ENCODE results near the gene CEP70. TPM values are rescaled to one million over a fixed set of nuclear protein-coding genes. Genes with fewer than 3 reads are reported as not detected.
"Not testable (repeated sequence)": the region's sequence is repeated elsewhere in the genome, so short reads cannot be mapped to it uniquely, and the experiment has no call there.

The CEP70 gene
- total RNA-seq, 4 donors from 2014 or later, result 25.5 to 54.4 (median 39.0) TPM

DNA sequence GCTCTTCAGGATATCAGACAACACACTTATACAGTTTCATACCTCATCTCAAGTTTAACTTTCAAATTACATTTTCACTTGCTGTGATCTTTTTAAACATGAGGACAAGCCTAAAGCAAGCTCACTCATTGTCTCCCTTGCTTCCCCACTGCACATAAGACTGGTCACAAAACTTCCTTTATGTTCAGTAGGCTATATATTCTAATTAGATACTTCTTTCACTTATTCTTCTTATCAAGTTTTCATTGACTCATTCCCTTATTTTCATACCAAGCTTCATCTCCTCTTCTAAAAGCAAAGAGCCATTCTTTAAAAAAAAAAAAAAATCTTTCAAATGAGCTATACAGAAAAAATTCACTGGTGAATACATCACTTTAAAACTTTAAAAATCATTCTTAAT, 97.0 kb downstream of the CEP70 start:
- TF ChIP-seq POLR2A (IDR thresholded peaks at IDR 0.05; ENCODE audit: low read depth) (no peak), POLR2AphosphoS5 (IDR thresholded peaks at IDR 0.05) (no peak), EP300 (IDR thresholded peaks at IDR 0.05) (no peak)
- TF ChIP-seq, protein P1, sequence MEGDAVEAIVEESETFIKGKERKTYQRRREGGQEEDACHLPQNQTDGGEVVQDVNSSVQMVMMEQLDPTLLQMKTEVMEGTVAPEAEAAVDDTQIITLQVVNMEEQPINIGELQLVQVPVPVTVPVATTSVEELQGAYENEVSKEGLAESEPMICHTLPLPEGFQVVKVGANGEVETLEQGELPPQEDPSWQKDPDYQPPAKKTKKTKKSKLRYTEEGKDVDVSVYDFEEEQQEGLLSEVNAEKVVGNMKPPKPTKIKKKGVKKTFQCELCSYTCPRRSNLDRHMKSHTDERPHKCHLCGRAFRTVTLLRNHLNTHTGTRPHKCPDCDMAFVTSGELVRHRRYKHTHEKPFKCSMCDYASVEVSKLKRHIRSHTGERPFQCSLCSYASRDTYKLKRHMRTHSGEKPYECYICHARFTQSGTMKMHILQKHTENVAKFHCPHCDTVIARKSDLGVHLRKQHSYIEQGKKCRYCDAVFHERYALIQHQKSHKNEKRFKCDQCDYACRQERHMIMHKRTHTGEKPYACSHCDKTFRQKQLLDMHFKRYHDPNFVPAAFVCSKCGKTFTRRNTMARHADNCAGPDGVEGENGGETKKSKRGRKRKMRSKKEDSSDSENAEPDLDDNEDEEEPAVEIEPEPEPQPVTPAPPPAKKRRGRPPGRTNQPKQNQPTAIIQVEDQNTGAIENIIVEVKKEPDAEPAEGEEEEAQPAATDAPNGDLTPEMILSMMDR (IDR thresholded peaks at IDR 0.05), result no peak
- intact Hi-C loops (cut with DNase I), result no loop called here
- Histone ChIP-seq H3K4me3 (no peak overlapping the region), H3K9me3 (no peaks in the 10 kb centered on the region), H3K27me3 (no peaks in the 10 kb centered on the region), H3K27ac (replicated peaks in 1 of 4) (no peak overlapping the region), H3K4me1 (peaks cover 0 to 5% (median 0%) of the 10 kb centered on the region in 4 donors), H3K36me3 (peaks cover 0 to 39% (median 25%) of the 10 kb centered on the region in 4 donors)
- DNase-seq (ENCODE audit: extremely low spot score), result no peak

DNA sequence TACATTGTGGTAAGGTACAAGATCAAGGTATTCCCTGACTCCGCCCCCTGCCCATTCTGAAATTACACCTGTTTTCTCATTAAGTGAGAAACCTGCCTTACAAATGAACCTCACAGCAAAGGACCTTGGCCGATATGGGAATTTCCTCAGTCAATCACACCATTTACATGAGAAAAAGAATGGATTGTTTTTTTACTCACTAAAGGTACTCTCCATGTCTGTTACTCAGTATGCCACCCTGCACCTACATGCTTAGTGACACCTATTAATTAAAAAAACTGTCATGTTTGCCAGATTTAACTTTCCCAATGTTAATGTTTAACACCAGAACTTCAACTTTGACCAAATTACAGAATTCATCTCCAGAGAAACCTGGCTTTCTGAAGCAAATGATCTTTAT, 97.6 kb downstream of the CEP70 start:
- TF ChIP-seq POLR2A (IDR thresholded peaks at IDR 0.05; ENCODE audit: low read depth) (no peak), POLR2AphosphoS5 (IDR thresholded peaks at IDR 0.05) (no peak), EP300 (IDR thresholded peaks at IDR 0.05) (no peak)
- TF ChIP-seq, protein P1 (IDR thresholded peaks at IDR 0.05), result no peak
- DNase-seq (ENCODE audit: extremely low spot score), result no peak
- H3K27ac ChIP-seq (replicated peaks in 1 of 4), result no peak overlapping the region
- 90% methylated on average over 2 of the region's 2 CpGs for WGBS
- peaks cover 0 to 5% (median 0%) of the 10 kb centered on the region in 4 donors for H3K4me1 ChIP-seq
- intact Hi-C loops (cut with DNase I), result no loop called here
- H3K4me3 ChIP-seq, result no peak overlapping the region
- H3K9me3 ChIP-seq, result no peaks in the 10 kb centered on the region
- H3K36me3 ChIP-seq, result peaks cover 0 to 44% (median 25%) of the 10 kb centered on the region in 4 donors
- H3K27me3 ChIP-seq, result no peaks in the 10 kb centered on the region

DNA sequence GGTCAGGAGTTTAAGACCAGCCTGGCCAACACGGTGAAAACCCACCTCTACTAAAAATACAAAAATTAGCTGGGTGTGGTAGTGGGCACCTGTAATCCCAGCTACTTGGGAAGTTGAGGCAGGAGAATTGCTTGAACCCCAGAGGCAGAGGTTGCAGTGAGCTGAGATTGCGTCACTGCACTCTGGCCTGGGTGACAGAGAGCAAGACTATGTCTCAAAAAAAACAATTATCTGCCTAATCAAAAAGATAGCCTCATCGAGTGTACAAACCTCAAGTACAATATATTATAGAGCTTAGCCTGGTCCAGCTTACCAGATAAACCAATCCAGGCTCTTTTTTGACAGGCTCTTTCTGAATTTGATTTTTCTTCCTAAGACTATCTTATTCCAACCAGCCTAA, 98.4 kb downstream of the CEP70 start:
- 97% methylated on average over 3 of the region's 3 CpGs for WGBS
- H3K4me1 ChIP-seq; DNase-seq (ENCODE audit: extremely low spot score); H3K4me3 ChIP-seq; intact Hi-C loops (cut with DNase I); H3K27me3 ChIP-seq; H3K9me3 ChIP-seq; H3K27ac ChIP-seq (replicated peaks in 1 of 4): not testable (repeated sequence)
- peaks cover 0 to 44% (median 25%) of the 10 kb centered on the region in 4 donors for H3K36me3 ChIP-seq

DNA sequence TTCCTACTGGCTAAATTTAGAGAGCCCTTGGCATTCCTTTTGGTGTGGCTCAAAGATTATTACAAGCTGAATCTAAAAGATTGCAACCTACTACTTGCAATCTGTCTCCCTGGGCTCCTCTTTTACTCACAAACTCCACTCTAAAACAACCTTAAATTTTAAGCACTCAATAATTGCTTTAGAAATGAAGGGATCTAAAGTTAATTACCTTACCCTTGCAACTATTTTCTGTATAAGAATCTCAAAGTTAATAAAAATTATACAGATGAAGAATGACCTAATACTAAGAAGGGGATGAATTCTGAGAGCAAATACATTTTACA, 99.5 kb downstream of the CEP70 start:
- TF ChIP-seq, protein P1 (IDR thresholded peaks at IDR 0.05), result no peak
- TF ChIP-seq POLR2AphosphoS5 (IDR thresholded peaks at IDR 0.05) (no peak), POLR2A (IDR thresholded peaks at IDR 0.05; ENCODE audit: low read depth) (no peak), EP300 (IDR thresholded peaks at IDR 0.05) (no peak)
- peaks cover 0 to 1% (median 0%) of the 10 kb centered on the region in 4 donors for H3K9me3 ChIP-seq
- H3K4me3 ChIP-seq, result no peak overlapping the region
- H3K36me3 ChIP-seq, result peaks cover 0 to 35% (median 19%) of the 10 kb centered on the region in 4 donors
- peaks cover 0 to 5% (median 0%) of the 10 kb centered on the region in 4 donors for H3K4me1 ChIP-seq
- H3K27me3 ChIP-seq, result no peaks in the 10 kb centered on the region
- no peak for DNase-seq (ENCODE audit: extremely low spot score)
- no peak overlapping the region for H3K27ac ChIP-seq (replicated peaks in 1 of 4)
- intact Hi-C loops (cut with DNase I), result no loop called here

DNA sequence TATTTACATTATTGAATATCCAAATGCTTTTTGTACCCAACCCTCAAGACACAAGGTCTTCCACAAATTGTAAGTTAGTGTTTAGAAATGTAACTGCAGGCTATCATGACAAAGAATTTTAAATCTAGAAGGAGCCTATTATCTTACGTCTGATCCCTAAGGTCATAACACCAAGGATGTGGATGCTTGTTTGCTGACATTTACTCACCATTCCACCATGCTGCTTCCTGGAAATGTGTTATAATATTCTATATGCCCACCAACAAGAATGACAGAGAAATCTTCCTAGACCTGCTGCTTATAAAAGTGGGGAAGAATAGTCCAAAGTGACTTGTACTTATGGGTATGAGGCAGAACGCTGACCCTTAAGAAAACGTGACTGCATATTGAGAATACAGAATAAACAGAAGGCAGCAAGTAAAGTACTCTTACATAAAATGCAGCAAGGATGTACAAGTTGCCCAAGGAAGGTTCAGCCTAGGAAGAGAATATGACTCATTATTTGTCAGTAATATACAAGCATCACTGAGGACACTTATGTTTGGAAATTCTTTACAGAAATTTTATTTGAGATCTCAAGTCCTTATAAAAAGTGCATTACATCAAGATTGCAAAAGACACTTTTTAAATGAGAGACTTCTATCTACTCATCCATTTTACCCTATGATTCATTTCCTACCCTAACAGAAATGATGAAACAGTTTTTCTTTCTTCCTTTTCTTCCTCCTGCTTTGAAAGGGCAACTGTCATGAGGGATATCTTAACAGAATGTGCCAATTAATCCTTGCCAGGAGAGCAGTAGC, 100.1 kb downstream of the CEP70 start:
- H3K36me3 ChIP-seq, result peaks cover 0 to 30% (median 17%) of the 10 kb centered on the region in 4 donors
- 78% methylated on average over 3 of the region's 3 CpGs for WGBS
- H3K9me3 ChIP-seq, result peaks cover 0 to 7% (median 0%) of the 10 kb centered on the region in 4 donors
- TF ChIP-seq, protein P1 (IDR thresholded peaks at IDR 0.05), result no peak
- TF ChIP-seq POLR2AphosphoS5 (IDR thresholded peaks at IDR 0.05) (no peak), EP300 (IDR thresholded peaks at IDR 0.05) (no peak), POLR2A (IDR thresholded peaks at IDR 0.05; ENCODE audit: low read depth) (no peak)
- H3K4me3 ChIP-seq, result no peak overlapping the region
- no peaks in the 10 kb centered on the region for H3K27me3 ChIP-seq
- no peak for DNase-seq (ENCODE audit: extremely low spot score)
- H3K4me1 ChIP-seq, result peaks cover 0 to 5% (median 0%) of the 10 kb centered on the region in 4 donors
- no peak overlapping the region for H3K27ac ChIP-seq (replicated peaks in 1 of 4)
- intact Hi-C loops (cut with DNase I), result no loop called here
